HG03066 (cell line): ENCODE data around the gene CLEC18A.
"Not testable (repeated sequence)": the region's sequence is repeated elsewhere in the genome, so short reads cannot be mapped to it uniquely, and the experiment has no call there.

ENCODE experiments used
- ATAC-seq: cut with Tn5 transposase; IDR thresholded peaks from one replicate; pipeline ENCODE4 v1.9.1; 2021; ENCODE audit warnings: low read depth; ENCODE audit not compliant: unreplicated experiment

CLEC18A gene

DNA sequence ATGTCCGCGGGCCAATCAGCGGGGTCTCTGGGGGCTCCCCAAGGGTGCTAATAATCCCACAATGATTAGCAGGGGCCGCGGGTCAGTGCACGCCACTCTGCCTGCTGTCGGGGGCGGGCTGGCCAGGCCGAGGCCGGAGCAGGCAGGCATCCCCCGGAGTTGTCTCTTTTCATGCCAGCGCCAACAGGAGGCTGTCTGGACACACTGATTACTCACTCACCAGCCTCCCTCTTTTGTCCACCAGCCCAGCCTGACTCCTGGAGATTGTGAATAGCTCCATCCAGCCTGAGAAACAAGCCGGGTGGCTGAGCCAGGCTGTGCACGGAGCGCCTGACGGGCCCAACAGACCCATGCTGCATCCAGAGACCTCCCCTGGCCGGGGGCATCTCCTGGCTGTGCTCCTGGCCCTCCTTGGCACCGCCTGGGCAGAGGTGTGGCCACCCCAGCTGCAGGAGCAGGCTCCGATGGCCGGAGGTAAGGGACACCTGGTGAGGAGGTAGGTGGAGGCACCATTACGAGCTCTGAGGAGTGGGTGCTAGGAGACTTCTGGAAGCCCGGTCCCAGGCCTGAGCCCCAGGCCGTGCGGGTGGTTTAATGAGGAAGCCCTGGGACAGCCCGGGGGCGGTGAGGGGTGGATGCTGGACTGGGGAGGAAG, at the start of gene CLEC18A:
Gene CLEC18A, plus strand, starts transcription at position 318 of the 655 bp plus-strand sequence. Its CDS starts 33 bp downstream, at position 351.
- ATAC-seq, result not testable (repeated sequence)

- no peak for ATAC-seq
Measured at GRCh38 chr16:69903865-69904415, 47.2 kb upstream of the CLEC18A start.

GRCh38 chr16:69904495-69905170, 46.5 kb upstream of the CLEC18A start:
- no peak for ATAC-seq

- ATAC-seq, result no peak
Measured at GRCh38 chr16:69905171-69905555, 46.0 kb upstream of the CLEC18A start.

- ATAC-seq, result no peak
Measured at GRCh38 chr16:69906838-69907401, 44.2 kb upstream of the CLEC18A start.

- ATAC-seq, result no peak
Measured at GRCh38 chr16:69909043-69909442, 42.1 kb upstream of the CLEC18A start.

DNA sequence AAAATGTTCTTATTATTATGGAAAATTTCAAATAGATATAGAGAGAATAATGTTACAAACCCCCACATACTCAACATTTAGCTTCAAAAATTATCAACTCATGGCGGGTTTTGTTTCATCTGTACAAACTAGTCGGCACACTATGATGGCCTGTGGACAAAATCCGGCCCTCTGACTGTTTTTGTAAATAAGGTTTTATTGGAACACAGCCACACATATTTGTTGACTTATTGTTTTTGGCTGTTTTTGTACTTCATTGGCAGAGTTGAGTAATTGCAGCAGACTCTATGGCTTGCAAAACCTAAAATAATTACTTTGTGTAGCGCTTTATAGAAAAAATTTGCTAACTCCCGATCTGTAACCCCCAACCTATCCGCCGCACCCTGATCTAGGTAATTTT, 41.4 kb upstream of the CLEC18A start:
- no peak for ATAC-seq

- no peak for ATAC-seq
Measured at GRCh38 chr16:69910964-69911363, 40.2 kb upstream of the CLEC18A start.

GRCh38 chr16:69916462-69916861, 34.7 kb upstream of the CLEC18A start:
- ATAC-seq, result no peak

GRCh38 chr16:69917311-69917710, 33.8 kb upstream of the CLEC18A start:
- ATAC-seq, result no peak

DNA sequence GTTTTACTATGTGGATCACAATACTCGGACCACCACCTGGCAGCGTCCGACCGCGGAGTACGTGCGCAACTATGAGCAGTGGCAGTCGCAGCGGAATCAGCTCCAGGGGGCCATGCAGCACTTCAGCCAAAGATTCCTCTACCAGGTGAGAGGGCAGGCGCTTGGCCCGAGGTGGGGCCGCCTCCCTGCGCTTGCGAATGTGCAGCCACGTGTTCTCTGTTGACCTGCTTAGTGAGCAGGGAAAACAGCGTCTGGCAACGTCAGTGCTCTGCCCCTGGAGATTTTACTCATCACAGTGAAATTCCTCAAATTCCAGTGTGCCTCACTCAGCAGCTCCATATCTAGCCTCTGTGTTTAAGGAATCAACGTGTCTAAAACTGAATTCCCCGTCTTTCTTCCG, 33.4 kb upstream of the CLEC18A start:
- no peak for ATAC-seq

DNA sequence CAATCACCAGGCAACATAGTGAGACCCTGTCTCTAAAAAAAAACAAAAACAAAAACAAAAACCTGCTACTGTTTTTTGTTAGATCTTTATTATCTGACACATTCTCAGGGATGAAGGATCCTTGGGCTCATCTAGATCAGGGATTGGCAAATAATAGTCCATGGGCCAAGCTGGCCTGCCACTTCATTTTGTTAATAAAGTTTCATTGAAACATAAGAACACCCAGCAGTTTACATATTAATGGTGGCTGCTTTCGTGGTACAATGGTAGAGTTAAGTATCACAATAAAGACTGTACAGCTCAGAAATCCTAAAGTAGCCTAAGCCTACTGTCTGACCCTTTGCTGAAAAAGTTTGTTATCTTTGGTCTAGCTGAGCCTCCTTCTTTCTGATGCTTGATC, 32.9 kb upstream of the CLEC18A start:
- ATAC-seq, result no peak

DNA sequence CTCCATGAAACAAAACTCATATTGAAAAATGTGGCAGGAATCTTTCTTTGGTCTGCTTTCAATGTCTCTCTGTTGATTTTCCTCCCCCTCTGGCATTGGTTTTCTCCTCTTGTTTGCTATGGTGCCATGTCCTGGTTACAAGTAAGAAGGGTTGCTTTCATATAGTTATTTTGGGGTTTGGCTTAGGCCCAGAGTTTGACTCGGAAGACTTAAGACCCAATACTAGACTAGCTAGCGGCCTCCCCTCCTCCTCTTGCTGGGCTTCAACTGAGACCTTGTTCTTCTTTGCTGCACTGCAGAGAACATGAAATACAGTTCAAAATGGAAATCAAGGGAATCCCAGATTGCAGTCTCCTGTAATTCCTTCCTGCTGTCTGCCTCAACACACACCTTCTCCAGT, 30.0 kb upstream of the CLEC18A start:
- ATAC-seq, result no peak

GRCh38 chr16:69922200-69922599, 28.9 kb upstream of the CLEC18A start:
- no peak for ATAC-seq

- ATAC-seq, result no peak
Measured at GRCh38 chr16:69924041-69924775, 26.9 kb upstream of the CLEC18A start.

- ATAC-seq, result no peak
Measured at GRCh38 chr16:69924777-69925191, 26.4 kb upstream of the CLEC18A start.

DNA sequence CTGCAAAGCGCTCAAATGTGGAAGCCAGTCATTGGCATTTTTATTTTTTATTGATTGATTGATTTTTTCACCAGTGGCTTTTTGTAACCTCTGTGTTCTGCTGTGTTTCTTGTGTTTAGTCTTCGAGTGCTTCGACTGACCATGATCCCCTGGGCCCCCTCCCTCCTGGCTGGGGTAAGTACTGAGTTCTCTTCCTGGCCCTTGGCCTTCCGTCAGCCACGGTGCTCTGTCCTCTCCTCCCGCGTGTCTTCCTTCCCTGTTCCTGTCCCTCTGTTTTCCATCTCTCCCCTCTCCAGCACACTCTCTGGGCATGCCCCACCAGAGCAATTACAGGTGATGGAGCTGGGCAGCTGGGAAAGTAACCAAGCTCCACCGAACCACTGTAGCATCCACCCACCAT, 25.8 kb upstream of the CLEC18A start:
- no peak for ATAC-seq

- ATAC-seq, result no peak
Measured at GRCh38 chr16:69926241-69926640, 24.9 kb upstream of the CLEC18A start.

DNA sequence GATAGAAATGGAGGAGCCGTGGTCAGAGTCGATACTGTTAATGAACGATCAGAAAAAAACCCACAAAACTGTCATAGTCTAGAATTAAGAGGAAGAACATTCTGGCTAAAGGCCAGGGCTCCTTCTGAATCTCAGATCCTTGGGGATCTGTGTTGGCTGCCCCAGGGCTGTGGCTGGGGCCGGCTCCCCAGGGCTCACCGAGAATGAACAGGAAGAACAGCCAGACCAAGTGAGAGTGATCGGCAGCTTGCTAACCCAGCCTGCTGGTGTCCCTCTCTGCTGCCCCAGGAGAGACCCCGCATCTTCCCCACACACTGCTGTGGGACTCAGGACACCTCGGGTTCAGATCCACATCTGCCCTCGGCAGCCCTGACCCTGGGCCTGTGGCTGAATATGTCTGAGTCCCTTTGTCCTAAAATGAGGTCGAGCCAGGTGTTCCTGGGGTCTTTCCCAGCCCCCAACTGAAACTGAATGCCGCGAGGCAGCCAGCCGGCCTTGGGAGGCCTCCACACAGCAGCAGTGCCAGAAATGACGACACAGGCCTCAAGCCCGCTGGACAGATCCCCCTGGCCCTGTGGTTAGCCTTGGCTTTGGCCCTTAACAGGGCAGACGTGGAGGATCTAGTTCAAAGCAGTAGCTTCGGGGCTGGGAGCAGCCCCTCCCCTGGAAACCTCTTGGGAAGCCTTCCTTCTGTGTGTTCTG, 23.9 kb upstream of the CLEC18A start:
- ATAC-seq, result no peak

DNA sequence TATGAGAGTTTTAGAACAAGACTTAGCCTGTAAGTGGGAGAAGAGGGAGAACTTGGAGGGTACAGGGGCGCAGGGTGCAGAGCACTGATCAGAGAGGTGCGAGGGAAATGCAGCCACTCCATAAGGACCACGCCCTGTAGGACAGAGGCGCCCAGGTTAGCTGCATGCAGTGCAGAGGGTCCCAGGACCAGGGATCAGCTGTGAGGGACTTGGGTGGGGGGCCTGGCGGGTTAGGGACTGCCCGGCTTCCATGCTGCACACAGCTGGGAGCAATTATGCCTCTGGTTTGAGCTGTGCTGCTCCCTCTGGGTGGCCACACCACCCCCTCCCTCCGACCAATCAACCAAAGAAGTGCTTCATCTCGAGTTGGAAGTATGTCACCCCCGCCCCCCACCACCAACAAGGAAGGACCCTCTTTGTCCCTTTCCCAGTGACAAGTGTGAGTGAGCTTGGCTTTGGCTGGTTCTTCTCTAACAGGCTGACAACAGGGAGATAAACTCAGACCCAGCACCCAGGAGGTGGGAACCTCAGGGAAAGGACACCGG, 22.2 kb upstream of the CLEC18A start:
- ATAC-seq, result no peak
